ENCODE results near the gene AVPI1.
A peak's percentile ranks its signal among the peaks of the same experiment; 100 is the strongest.
"Not testable (repeated sequence)": the region's sequence is repeated elsewhere in the genome, so short reads cannot be mapped to it uniquely, and the experiment has no call there.

Gene AVPI1

DNA sequence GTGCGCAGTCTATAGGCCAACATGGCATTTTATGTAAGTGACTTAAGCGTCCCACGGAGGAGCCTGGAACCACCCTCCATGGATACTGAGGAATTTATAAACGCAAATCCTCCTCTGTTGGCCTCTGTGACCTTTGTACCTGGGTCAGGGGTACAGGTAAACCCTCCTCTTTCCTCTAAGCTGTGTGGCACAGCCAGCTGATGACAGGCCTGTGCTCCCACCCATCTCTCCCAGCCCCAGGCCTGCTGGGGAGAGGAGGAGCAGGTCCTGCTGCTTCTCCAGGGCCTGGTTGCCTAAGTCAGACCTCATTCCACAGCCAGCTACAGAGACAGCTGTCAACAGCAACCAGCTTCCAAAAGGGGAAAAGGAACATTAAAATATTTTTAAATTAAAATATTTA lies 5.0 kb downstream of the AVPI1 start:
- no peak for DNase-seq (ENCODE audit: low spot score)

DNA sequence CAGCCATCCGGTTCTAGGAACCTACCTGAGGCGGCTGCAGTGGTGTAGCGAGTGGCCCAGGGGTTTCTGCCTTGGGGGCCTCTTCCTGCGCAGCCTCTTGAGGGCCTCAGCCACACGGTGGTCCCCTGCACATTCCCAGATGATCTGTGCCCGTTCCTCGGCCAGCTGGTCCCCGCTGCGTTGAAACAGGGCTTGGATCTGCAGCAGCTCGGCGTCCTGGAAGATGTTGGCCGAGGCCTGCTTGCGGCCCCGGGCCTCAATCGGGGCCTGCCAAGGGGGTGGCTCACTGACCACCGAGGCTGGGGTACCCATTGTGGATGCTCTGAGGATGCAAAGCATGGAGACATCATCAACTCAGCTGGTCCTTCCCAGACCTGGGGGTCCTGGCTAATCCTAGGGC lies 7.4 kb downstream of the AVPI1 start:
- DNase-seq (ENCODE audit: low spot score): no peak

DNA sequence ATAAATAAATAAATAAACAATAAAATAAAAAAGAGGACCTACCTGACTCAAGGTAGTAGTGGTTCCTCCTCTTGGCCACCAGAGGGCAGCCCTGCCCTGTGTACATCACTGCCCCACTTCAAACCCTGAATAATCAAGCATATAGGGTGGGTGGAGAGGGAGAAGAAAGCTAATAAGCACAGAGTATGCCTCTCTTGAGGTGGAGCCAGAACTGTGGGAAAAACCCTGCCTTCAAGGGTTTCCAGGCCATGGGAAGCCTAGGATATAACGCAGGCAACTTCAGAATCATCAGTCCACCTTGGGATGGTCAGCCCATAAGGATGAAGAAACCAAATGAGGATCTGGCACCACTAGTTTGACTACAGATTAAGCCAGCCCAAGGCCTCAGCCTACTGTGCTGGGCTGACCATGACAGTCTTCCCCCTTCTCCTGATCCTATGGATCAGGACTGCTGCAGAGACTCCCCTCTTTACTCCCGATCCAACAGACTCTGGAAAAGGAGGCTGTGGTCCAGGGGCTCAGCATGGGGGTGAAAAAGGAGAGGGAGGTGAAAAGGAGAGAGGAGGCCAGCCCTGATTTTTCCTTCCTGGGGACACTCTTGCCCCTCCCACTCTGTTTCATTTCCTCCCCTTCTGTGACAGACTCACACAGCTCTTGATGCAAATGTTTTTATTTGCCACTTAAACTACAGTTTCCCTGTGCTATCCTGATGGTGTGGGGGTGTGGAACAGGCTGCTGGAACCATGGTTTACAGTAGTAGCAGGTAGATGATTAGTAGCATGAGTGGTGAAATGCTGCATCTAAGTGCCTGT lies 10.1 kb downstream of the AVPI1 start:
- no peak for DNase-seq (ENCODE audit: low spot score)

DNA sequence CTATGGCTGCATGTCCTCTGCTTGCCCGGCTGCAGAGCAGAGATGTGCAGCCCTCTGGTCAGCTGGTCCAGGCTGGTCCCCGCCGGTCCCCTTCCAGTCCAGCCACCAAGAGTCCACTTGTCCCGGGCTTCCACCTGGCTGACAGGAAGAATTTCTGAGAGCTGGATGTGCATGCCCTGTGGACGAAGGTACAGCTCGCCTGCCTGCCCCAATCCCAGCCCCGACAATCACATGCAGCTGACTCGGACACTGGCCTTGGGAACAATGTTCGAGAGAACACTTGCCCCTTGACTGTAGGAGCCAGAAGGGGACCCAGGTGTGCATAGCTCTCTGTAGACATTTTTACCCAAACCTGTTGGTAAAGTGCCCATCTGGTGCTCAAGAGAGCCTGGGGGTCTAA lies 11.8 kb downstream of the AVPI1 start:
- no peak for DNase-seq (ENCODE audit: low spot score)

DNA sequence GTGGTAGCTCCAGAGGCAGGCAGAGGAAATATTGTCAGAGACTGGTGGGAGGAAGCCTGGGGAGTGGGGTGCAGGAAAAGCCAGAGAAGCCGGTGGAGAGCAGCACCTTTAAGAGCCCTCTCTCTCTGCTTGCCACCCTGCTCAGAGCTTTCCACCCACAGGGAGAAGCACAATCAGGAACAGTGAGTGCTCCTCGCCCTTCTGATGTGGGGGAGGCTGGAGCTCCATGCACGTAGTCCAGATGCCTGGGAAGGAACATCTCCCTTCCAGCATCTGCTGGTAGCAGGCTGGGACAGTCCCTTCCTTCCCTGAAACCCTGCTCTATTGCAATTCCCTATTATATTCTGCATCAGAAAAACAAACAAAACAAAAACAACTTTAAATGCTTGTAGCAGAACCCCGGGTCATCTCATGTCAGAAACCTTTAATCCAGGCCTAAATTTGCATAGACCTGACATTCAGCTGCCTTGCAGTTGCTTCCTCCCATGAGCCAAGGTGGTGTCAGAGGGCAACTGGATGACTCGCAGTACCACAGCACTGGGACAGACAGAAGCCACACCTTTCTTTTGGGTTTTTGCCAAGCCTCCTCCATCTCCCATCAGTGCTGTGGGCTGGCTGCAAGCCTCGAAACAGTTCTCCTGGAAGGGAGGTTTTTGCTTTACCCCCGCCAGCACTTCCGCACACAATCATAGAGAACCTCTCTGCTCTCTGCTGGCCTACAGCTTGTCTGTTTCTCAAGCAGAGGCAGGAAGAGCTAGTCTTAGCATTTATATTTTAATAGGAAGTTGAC lies 13.1 kb downstream of the AVPI1 start:
- DNase-seq (ENCODE audit: low spot score): no peak

DNA sequence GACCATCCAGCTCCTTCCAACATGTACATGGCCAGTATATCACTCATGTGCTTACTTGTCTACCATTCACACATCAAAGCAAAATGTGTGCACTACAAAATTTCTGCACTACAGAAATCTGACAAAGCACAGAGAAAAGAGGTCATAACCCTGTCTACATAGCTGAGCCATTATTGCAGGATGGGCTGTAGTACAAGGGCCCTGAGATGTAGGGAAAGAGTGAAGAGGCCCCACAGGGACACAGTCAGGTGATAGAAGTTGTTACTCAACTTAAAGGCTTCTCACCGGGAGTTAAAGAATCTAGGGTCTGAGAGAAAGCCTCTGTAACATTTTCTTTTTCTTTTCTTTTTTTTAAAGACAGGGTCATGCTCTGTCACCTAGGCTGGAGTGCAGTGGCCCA lies 17.5 kb downstream of the AVPI1 start:
- DNase-seq (ENCODE audit: low spot score): no peak

DNA sequence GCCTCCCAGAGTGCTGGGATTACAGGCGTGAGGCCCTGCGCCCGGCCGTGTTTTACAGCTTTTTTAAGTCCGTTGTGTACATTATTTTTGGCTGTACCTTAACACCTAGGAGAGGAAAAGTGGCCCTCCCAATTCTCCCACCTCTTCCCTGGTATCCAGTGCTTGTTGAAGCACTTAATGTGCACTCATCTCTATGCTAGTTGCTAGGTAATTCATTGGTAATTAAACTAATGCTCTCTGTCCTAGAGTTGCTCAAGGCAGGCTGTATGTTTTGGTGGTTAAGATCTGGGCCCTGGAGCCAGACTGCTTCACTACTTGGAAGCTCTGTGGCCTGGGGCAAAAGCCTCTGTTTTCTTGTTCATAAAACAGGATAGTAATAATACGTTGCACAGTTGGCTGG lies 19.6 kb downstream of the AVPI1 start:
- no peak for DNase-seq (ENCODE audit: low spot score)

DNA sequence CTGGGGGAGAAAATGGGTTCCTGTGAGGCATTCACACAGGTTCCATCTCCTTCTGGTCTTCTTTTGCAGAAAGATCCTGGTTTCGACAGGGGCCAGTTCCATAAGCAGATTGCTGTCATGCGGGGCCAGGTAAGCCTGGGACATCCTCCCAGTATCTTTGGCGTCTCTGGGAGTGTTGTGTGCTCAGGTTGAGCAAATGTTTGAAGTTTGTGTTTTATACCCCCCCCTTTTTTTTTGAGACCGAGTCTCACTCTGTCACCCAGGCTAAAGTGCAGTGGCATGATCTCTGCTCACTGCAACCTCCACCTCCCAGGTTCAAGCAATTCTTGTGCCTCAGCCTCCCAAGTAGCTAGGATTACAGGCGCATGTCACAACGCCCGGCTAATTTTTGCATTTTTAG lies 20.0 kb downstream of the AVPI1 start:
- DNase-seq (ENCODE audit: low spot score): no peak

DNA sequence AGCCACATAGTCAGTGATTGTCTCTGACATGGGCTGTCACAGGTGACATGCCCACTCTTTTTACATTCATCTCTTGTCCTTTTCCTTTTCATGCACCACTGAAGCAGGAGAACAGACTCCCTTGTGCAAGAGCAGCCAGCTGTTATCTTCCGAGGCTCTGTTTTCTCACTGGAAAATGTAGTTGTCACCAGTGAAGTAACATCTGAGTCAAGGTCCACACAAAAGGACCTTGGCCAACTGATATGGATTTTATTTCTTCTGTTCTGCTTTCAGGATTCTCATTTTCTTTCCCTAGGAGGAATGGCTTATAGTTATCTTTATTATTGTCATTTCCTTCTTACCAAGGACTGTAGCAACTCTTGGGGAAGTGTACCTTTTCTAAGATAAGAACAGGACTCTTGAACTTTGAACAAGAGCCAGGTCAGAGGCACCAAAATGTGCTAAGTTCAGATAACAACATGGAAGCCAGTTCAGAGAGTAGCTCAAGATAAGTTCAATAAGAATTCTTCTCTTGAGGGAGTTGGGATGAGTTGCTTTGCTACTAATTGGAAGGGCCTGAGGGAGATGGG lies 22.7 kb downstream of the AVPI1 start:
- DNase-seq (ENCODE audit: low spot score): no peak

DNA sequence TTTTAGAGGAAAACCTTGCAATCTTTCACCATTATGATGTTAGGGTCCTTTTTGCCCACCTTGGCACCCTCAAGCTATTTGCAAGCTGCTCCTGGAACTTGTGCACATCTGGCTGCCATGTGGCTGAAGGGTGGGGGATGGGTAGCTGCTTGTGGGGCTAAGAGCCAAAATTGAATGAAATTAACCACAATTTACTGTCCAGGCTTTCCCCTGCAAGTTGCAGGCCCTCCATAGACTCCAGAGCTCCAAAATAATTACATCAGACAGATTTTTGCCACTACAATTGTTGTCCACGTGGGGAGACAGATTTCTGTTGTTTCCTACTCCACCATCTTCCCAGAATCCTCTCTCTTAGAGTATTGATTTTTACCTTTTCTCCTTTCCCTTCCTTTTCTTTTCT lies 27.5 kb downstream of the AVPI1 start:
- no peak for DNase-seq (ENCODE audit: low spot score)

DNA sequence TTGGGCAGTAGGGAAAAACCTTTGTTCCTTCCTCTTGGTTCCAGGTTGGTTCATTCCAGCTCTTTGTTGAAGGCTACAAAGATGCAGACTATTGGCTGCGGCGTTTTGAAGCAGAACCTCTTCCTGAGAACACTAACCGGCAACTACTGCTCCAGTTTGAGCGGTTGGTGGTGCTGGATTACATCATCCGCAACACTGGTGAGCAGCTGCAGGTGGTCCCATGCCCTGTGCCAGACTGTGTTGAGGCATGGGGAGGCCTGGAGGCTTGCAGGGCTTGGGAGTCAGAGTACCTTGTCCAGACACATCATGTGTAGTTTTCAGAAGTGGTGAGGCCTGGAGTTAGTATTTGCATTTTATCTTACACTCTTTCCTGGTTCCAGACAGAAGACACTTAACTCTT lies 30.3 kb downstream of the AVPI1 start:
- DNase-seq (ENCODE audit: low spot score): no peak

DNA sequence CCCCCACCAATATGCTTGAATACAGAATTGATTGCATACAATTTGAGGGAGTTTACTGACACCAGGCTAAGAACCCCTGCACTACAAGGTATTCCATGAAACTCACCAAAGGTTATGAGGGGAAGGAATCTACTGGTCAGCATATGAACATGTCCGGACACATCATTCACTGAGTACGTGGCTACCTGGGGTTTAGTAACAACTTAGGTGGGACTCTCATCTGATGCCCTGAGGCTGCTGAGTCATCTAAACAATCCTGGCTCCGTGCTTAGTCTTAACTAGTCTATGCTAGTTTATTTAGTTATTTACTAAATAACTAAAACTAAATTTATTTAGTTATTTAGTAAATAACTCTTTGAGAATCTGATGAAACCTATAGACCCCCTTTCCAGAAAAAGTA lies 35.3 kb downstream of the AVPI1 start:
- no peak for DNase-seq (ENCODE audit: low spot score)

DNA sequence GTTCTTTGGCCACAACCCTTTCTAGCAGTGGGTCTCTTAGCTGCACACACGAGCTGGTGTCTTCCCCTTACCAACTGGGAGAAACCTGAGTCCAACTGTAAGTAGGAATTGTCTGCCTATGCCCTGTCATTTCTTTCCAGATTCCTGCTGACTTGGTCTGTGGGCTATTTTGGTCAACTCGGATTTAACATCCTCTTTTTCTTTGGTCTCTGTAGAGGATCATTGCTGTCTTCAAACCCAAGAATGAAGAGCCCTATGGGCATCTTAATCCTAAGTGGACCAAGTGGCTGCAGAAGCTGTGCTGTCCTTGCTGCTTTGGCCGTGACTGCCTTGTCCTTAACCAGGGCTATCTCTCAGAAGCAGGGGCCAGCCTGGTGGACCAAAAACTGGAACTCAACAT lies 36.3 kb downstream of the AVPI1 start:
- DNase-seq (ENCODE audit: low spot score): no peak

DNA sequence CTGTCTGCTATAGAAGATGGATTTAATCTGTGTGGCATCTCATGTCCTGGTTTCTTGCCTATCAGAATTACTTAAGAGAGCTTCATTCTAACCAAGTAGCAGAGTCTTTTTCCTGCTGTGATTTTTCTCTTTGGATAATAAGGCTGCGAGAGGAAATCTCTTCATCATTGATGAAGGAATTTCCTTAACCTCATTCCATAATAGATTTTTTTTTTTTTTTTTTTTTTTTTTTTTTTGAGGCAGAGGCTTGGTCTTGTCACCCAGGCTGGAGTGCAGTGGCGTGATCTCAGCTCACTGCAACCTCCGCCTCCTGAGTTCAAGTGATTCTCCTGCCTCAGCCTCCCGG lies 37.7 kb downstream of the AVPI1 start:
- not testable (repeated sequence) for DNase-seq (ENCODE audit: low spot score)

DNA sequence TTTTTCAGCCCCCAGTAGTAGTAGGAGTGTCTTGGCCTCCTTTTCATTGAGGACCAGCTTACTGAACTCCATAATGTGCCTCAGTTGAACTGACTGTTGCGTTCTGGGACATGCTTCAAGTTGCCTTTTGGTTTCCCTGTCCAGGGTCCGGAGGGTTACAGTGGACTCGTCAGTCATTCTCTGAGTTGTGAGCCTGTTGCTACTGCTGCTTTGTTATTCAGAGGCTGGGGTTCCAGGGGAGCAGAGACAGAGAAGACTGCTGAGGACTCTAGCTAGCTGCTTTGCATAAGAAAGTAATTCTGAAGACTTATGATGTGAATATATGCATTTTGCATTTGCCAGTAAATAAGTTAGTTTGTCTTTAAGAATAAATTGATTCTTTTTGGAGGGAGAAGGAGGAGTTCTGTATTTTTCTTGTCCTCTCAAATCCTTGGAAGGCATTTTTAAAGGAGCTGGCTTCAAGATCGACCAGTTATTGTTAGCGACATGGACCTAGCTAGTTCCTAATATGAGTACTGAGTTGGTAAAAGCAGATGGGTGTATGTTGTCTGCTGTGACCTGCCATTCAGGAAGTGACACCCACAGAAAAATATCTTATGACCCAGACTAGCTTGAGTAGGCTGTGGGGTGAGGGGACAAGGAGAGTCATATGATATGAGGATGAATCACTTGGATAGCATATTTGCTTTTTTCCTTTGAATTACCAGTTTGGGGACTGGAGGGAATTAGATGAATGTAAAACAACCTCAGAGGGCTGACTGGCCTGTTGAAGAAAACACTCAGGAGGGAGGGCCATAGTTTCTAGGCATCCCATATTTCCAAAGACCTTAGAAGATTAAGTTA lies 38.3 kb downstream of the AVPI1 start:
- peak; percentile 36 for DNase-seq (ENCODE audit: low spot score)

DNA sequence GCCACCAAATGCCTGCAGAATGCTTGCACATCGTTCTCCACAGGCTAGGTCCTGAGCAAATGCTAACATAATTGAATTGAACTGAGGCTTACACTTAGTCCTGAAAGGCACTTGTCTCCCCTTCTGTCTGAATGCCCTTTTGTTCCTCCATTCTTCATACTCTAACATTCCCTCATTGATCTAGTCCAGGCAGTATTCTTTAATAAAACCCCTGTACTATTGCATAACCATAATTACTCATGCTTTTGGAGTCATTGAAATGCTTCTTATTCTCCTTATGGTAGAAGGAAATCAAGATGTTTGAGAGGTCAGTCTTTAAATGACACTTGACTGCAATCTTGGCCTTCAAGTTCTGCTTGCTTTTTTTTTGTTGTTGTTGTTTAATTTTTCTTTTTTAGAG lies 39.5 kb downstream of the AVPI1 start:
- no peak for DNase-seq (ENCODE audit: low spot score)

DNA sequence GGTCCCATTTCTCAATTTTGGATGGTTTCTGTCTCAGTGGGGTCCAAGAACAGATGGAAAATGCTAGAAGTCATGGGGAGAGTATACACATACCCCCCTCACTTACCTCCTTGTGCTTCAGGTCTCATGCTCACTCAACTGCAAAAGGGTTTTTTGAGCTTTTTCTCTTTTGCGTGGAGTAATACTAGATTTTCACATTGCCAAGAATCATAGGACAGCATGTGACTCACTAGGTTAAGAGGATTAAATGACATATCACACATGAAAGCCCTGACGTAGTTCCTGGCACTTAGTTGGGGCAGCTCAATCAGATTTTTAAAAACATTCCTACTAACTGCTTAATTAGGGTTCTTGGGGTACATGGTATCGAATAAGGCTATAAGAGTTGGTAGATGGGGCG lies 42.1 kb downstream of the AVPI1 start:
- no peak for DNase-seq (ENCODE audit: low spot score)

DNA sequence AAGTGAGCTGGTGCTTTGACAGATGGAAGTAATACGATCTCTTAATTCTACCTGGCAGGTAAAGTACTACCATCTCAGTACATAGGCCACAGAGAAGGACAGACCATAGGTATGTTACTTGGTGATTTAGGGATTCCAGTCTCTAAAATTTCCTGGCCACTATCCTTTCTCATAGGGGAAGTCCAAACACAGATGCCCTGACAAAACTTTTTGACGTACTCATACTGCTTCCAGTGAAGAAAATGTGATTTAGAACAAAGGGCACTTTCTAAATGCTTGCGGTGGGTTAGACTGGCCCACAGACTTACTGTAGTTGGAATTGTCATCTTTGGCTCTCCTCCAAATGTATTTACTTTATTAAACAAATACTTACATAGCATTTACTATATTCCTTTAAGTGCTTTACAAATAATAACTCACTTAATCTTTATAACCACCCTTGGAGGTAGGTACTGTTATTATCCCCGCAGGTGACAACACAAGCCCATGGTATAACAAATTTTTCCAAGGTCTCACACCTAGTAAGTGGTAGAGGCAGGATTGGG lies 43.5 kb downstream of the AVPI1 start:
- no peak for DNase-seq (ENCODE audit: low spot score)

DNA sequence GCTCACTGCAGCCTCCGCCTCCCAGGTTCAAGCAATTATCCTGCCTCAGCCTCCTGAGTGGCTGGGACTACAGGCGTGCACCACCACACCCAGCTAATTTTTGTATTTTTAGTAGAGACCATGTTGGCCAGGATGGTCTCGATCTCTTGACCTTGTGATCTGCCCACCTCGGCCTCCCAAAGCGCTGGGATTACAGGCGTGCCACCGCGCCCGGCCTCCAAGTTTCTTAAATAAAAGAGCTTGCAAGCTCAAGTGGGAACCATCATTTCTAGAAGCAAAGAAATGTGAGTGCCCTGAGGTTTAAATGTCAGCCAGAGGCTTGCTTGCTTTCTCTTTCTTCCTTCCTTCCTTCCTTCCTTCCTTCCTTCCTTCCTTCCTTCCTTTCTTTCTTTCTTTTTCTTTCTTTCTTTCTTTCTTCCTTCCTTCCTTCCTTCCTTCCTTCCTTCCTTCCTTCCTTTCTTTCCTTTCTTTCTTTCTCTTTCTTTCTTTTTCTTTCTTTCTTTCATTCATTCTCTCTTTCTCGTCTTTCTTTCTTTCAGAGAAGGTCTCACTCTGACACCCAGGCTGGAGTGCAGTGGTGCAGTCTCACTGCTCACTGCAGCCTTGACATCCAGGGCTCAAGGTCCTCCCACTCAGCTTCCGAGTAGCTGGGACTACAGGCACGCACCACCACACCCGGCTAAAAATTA lies 44.4 kb downstream of the AVPI1 start:
- DNase-seq (ENCODE audit: low spot score): not testable (repeated sequence)

DNA sequence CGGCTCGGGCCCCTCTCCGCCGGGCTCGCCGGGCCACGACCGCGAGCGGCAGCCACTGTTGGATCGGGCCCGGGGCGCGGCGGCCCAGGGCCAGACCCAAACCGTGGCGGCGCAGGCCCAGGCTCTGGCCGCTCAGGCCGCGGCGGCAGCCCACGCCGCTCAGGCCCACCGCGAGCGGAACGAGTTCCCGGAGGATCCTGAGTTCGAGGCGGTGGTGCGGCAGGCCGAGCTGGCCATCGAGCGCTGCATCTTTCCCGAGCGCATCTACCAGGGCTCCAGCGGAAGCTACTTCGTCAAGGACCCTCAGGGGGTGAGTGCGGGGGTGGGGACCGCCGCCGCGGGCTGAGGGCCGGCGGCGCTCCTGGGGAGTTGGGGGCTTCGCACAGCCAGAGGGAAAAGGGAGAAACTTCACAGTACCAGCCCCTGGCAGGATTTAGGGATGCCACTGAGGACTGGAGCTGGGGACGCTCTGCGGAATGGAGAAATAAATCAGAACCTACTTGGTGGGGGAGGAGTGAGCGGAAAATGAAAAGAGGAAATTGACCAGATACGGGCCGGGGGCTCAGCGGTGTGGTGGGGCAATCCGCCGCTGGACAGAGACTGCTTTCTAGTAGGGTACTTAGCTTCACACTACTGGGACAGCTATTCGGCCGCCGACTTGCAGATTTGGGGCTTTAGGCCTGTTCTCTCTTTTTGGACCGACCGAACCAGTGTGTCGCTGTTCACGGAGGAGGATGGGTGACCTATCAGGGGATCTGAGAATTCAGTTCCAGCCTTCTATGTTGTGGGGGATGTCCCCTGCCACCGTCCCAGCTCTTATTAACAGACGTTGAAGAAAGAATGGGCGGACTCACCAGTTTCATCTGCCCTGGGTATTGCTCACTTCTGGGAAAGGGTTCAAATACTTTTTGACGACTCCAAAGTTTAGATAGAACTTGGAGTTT lies 45.9 kb downstream of the AVPI1 start:
- peak; percentile 23 for DNase-seq (ENCODE audit: low spot score)
